SU-DHL-6 (cell line): ENCODE measurements around the gene CELSR2.

Source experiments
- H2AFZ ChIP-seq: fragments of 200-600 bp; sonication (generic); 2 replicates; pipeline ENCODE4 v1.6.1; 2014; ENCODE audit warnings: low read depth, mild to moderate bottlenecking, moderate library complexity, mixed read lengths, antibody characterized with exemption, low read length; ENCODE audit not compliant: severe bottlenecking
- H3F3A ChIP-seq: fragments of 200-600 bp; shearing (Covaris generic); 2 replicates; pipeline ENCODE4 v1.6.0; 2016; ENCODE audit warnings: antibody characterized with exemption, mild to moderate bottlenecking; ENCODE audit not compliant: insufficient read depth
- H3K27ac ChIP-seq: fragments of 200-600 bp; sonication (generic); 2 replicates; pipeline ENCODE4 v1.5.1; 2016; ENCODE audit warnings: low read depth, mild to moderate bottlenecking, low read length, moderate library complexity, mixed read lengths
- H3K27me3 ChIP-seq: fragments of 200-600 bp; sonication (generic), shearing (Covaris generic); 2 replicates; pipeline ENCODE4 v1.6.0; 2014; ENCODE audit warnings: mild to moderate bottlenecking, low read length
- H3K36me3 ChIP-seq: fragments of 200-600 bp; sonication (generic); 2 replicates; pipeline ENCODE4 v1.6.1; 2014; ENCODE audit warnings: mild to moderate bottlenecking, low read length, mixed read lengths
- H3K4me2 ChIP-seq: fragments of 300-600, 200-600 bp; shearing (Covaris generic), sonication (generic); 2 replicates; pipeline ENCODE4 v1.6.0; 2014; ENCODE audit warnings: low read length, low read depth, mild to moderate bottlenecking; ENCODE audit not compliant: poor library complexity, severe bottlenecking
- H3K4me3 ChIP-seq: fragments of 200-600 bp; sonication (generic); 2 replicates; pipeline ENCODE4 v1.5.1; 2014; ENCODE audit warnings: antibody characterized with exemption, low read length, mild to moderate bottlenecking, mixed read lengths; ENCODE audit not compliant: insufficient read depth, poor library complexity, severe bottlenecking
- H3K79me2 ChIP-seq: fragments of 200-600 bp; sonication (generic); 2 replicates; pipeline ENCODE4 v1.6.1; 2014; ENCODE audit warnings: mild to moderate bottlenecking, low read length, moderate library complexity; ENCODE audit not compliant: insufficient read depth
- H3K9ac ChIP-seq: fragments of 200-600 bp; sonication (generic); 2 replicates; pipeline ENCODE4 v1.7.0; 2014; ENCODE audit warnings: mild to moderate bottlenecking, low read length
- H3K9me2 ChIP-seq: fragments of 200-600 bp; sonication (generic); replicated peaks from 2 replicates; pipeline ENCODE4 v1.6.1; 2014; ENCODE audit warnings: low read length; ENCODE audit not compliant: insufficient read depth
- H3K9me3 ChIP-seq: fragments of 200-600 bp; sonication (generic); 2 replicates; pipeline ENCODE4 v1.6.1; 2014; ENCODE audit warnings: low read length, mixed read lengths; ENCODE audit not compliant: insufficient read depth
- H4K20me1 ChIP-seq: fragments of 200-600 bp; sonication (generic); 2 replicates; pipeline ENCODE4 v1.6.1; 2014; ENCODE audit warnings: low read depth, mild to moderate bottlenecking, antibody characterized with exemption, low read length, moderate library complexity, mixed read lengths
- EZH2phosphoT487 ChIP-seq: fragments of 200-600 bp; sonication (generic), shearing (Covaris generic); conservative IDR thresholded peaks from 2 replicates; pipeline ENCODE4 v1.6.1; 2018; ENCODE audit warnings: mild to moderate bottlenecking, antibody characterized with exemption, low read length, moderate library complexity, mixed read lengths
- TF ChIP-seq, protein P1 (sequence below): fragments of 200-600 bp; sonication (generic); IDR thresholded peaks from one replicate; pipeline ENCODE4 v1.5.1; 2017; ENCODE audit warnings: antibody characterized with exemption, mild to moderate bottlenecking, low read length, moderate library complexity; ENCODE audit not compliant: insufficient read depth, poor library complexity, severe bottlenecking

The CELSR2 gene

GRCh38 chr1:109264379-109264755 lies 15.0 kb downstream of the CELSR2 start:
- Histone ChIP-seq H2AFZ (no peak overlapping the region), H3K9ac (no peak overlapping the region), H3K9me2 (no peaks in the 10 kb centered on the region), H3K36me3 (no peaks in the 10 kb centered on the region), H3K9me3 (no peaks in the 10 kb centered on the region), H3K27ac (no peak overlapping the region), H4K20me1 (no peaks in the 10 kb centered on the region), H3K79me2 (no peaks in the 10 kb centered on the region), H3K27me3 (no peaks in the 10 kb centered on the region), H3F3A (no peaks in the 10 kb centered on the region), H3K4me2 (no peak overlapping the region), H3K4me3 (no peak overlapping the region)
- TF ChIP-seq EZH2phosphoT487 = no peak
- TF ChIP-seq, protein P1, sequence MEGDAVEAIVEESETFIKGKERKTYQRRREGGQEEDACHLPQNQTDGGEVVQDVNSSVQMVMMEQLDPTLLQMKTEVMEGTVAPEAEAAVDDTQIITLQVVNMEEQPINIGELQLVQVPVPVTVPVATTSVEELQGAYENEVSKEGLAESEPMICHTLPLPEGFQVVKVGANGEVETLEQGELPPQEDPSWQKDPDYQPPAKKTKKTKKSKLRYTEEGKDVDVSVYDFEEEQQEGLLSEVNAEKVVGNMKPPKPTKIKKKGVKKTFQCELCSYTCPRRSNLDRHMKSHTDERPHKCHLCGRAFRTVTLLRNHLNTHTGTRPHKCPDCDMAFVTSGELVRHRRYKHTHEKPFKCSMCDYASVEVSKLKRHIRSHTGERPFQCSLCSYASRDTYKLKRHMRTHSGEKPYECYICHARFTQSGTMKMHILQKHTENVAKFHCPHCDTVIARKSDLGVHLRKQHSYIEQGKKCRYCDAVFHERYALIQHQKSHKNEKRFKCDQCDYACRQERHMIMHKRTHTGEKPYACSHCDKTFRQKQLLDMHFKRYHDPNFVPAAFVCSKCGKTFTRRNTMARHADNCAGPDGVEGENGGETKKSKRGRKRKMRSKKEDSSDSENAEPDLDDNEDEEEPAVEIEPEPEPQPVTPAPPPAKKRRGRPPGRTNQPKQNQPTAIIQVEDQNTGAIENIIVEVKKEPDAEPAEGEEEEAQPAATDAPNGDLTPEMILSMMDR = no peak

DNA sequence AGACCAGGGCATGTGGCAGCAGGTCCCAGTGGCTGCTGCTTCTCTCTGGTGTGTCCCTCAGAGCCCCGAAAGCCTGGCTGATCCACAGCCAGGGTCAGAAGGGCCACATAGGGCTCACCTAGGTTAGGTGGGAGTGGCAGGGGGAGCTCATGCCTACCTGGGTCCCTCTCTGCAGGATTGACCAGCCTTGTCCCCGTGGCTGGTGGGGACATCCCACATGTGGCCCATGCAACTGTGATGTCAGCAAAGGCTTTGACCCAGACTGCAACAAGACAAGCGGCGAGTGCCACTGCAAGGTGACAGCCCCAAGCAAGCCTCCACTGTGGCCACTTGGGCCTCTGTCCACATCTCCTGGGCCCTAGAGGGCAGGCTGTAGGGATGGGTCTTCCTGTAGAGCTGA lies 15.7 kb downstream of the CELSR2 start:
- H3K9me2 ChIP-seq = no peaks in the 10 kb centered on the region
- H4K20me1 ChIP-seq = no peaks in the 10 kb centered on the region
- TF ChIP-seq, protein P1 = no peak
- no peak for TF ChIP-seq EZH2phosphoT487
- no peaks in the 10 kb centered on the region for H3K79me2 ChIP-seq
- H3K36me3 ChIP-seq = no peaks in the 10 kb centered on the region
- no peak overlapping the region for H3K4me2 ChIP-seq
- H3K9ac ChIP-seq = no peak overlapping the region
- H3K9me3 ChIP-seq = no peaks in the 10 kb centered on the region
- H3K4me3 ChIP-seq = no peak overlapping the region
- no peak overlapping the region for H2AFZ ChIP-seq
- H3F3A ChIP-seq = no peaks in the 10 kb centered on the region
- no peak overlapping the region for H3K27ac ChIP-seq
- no peaks in the 10 kb centered on the region for H3K27me3 ChIP-seq

GRCh38 chr1:109265741-109266330 lies 16.5 kb downstream of the CELSR2 start:
- no peak overlapping the region for H2AFZ ChIP-seq
- H3K79me2 ChIP-seq = no peaks in the 10 kb centered on the region
- no peak overlapping the region for H3K27ac ChIP-seq
- no peaks in the 10 kb centered on the region for H3K36me3 ChIP-seq
- no peak overlapping the region for H3K4me2 ChIP-seq
- H3F3A ChIP-seq = no peaks in the 10 kb centered on the region
- no peak overlapping the region for H3K9ac ChIP-seq
- H3K27me3 ChIP-seq = no peaks in the 10 kb centered on the region
- H3K4me3 ChIP-seq = no peak overlapping the region
- H4K20me1 ChIP-seq = no peaks in the 10 kb centered on the region
- TF ChIP-seq EZH2phosphoT487 = no peak
- TF ChIP-seq, protein P1 = no peak
- no peaks in the 10 kb centered on the region for H3K9me3 ChIP-seq
- H3K9me2 ChIP-seq = no peaks in the 10 kb centered on the region
